SW 1271 (cell line): ENCODE data around the gene SH3BGRL3.
"Not testable (repeated sequence)": the region's sequence is repeated elsewhere in the genome, so short reads cannot be mapped to it uniquely, and the experiment has no call there.

Experiments
- DNase-seq, 2 experiments: peaks; one replicate each; lab custom pipeline; 2025; lab: John Stamatoyannopoulos, UW

SH3BGRL3 gene

GRCh38 chr1:26290882-26291261, 11.0 kb downstream of the SH3BGRL3 start:
- DNase-seq = no peak

- no peak for DNase-seq
Measured at GRCh38 chr1:26291433-26291832, 11.5 kb downstream of the SH3BGRL3 start.

GRCh38 chr1:26291939-26292338, 12.1 kb downstream of the SH3BGRL3 start:
- DNase-seq = no peak

- not testable (repeated sequence) for DNase-seq
Measured at GRCh38 chr1:26292735-26293134, 12.8 kb downstream of the SH3BGRL3 start.

- DNase-seq = no peak
Measured at GRCh38 chr1:26293911-26294463, 14.1 kb downstream of the SH3BGRL3 start.

GRCh38 chr1:26295194-26296138, 15.6 kb downstream of the SH3BGRL3 start:
- no peak for DNase-seq

GRCh38 chr1:26296340-26297056, 16.6 kb downstream of the SH3BGRL3 start:
- DNase-seq = no peak

- DNase-seq = no peak
Measured at GRCh38 chr1:26297057-26297790, 17.3 kb downstream of the SH3BGRL3 start.

- no peak for DNase-seq
Measured at GRCh38 chr1:26297791-26298124, 17.9 kb downstream of the SH3BGRL3 start.

- no peak for DNase-seq
Measured at GRCh38 chr1:26300578-26301275, 20.8 kb downstream of the SH3BGRL3 start.

GRCh38 chr1:26302733-26303405, 23.0 kb downstream of the SH3BGRL3 start:
- no peak for DNase-seq

GRCh38 chr1:26305667-26306289, 25.9 kb downstream of the SH3BGRL3 start:
- DNase-seq = no peak

- DNase-seq = peak; percentile 83 to 93
Measured at GRCh38 chr1:26306290-26307229, 26.7 kb downstream of the SH3BGRL3 start, which contains the start of gene UBXN11. Gene UBXN11 (minus strand): TSS chr1:26306636. CDS start chr1:26302883, 3,753 bp downstream.

GRCh38 chr1:26307363-26307781, 27.5 kb downstream of the SH3BGRL3 start:
- no peak for DNase-seq

GRCh38 chr1:26307966-26308899, 28.3 kb downstream of the SH3BGRL3 start:
- DNase-seq = not testable (repeated sequence)

- no peak for DNase-seq
Measured at GRCh38 chr1:26314501-26314900, 34.6 kb downstream of the SH3BGRL3 start.

GRCh38 chr1:26315874-26316850, 36.3 kb downstream of the SH3BGRL3 start:
- DNase-seq = no peak
